ENCODE results near the gene DCTN3.

Gene DCTN3

DNA sequence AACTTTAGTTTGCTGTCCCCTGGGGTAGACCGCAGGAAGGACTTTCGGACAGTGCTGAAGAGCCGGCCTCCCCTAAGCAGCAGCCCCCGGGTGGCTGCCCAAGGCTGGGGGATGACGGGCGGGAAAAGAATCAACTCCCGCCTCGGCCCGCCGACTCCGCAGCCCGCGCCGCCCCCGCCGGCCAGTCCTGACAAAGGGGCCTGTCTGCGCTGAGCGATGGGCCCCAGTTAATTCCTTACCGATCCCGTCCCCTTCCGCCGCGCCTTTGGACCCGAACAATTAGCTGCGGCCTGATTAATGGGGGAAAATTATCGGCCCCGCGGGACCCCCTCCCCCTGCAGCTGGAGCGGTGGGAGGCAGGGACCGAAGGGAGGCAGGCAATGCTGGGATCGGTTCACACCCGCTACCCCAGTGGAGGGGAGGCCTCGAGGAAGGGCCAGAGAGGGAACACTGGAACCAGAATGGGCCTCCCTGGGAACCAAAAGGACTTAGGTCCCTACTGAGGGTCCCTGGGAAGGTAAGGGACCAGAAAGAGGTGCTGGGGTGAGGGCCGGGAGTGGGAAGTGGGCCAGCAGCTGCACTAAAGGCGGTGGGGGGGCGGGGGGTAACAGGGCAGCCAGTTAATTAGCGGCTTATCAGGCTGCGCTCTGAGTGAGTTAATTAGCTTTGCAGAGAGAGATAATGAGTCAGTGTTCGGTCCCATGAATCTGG is 4.3 kb upstream of the DCTN3 start:
- H3K4me1 ChIP-seq (ENCODE audit: control insufficient read depth in 1 of 2, insufficient read depth in 2 of 2, low read length in 2 of 2): peaks cover 7 to 10% of the 10 kb centered on the region in 2 experiments
- no peaks in the 10 kb centered on the region for H3K36me3 ChIP-seq (ENCODE audit: control insufficient read depth in 1 of 2, insufficient read depth in 2 of 2, low read length in 2 of 2)
- DNase-seq: no peak
- peaks cover 16% of the 10 kb centered on the region for H3K9me3 ChIP-seq (ENCODE audit: insufficient read depth, low read depth, low read length)
- H3K79me1 ChIP-seq (ENCODE audit: low read length): peaks cover 3% of the 10 kb centered on the region
- peaks cover 2% of the 10 kb centered on the region for H3K79me2 ChIP-seq (ENCODE audit: control insufficient read depth, insufficient read depth, low read length, poor library complexity)
- H2BK12ac ChIP-seq (ENCODE audit: low read length): no peak overlapping the region
- H3K27ac ChIP-seq (ENCODE audit: low read depth, low read length): no peak overlapping the region
- no peak overlapping the region for H3K4me3 ChIP-seq (ENCODE audit: low read depth, low read length)
- H3K14ac ChIP-seq (ENCODE audit: low read length): no peak overlapping the region
- no peak overlapping the region for H3K4me2 ChIP-seq (ENCODE audit: low read length)
- H4K91ac ChIP-seq (ENCODE audit: low read depth, low read length): no peak overlapping the region
- H2BK120ac ChIP-seq (ENCODE audit: insufficient read depth, low read length, poor library complexity): no peak overlapping the region
- no CpG with 5 or more reads among the region's 39 CpGs for WGBS (ENCODE audit: extremely low coverage, insufficient coverage, insufficient read length)
- no peak overlapping the region for H4K12ac ChIP-seq (ENCODE audit: low read depth, low read length)
- no peak overlapping the region for H2AK5ac ChIP-seq (ENCODE audit: low read length)
- peaks cover 52% of the 10 kb centered on the region for H3K27me3 ChIP-seq (ENCODE audit: insufficient read depth, low read length)
- H2BK5ac ChIP-seq (ENCODE audit: low read depth, low read length, poor library complexity): no peak overlapping the region
- no peak overlapping the region for H3K4ac ChIP-seq (ENCODE audit: low read depth, low read length)
- H4K8ac ChIP-seq (ENCODE audit: low read depth, low read length): no peak overlapping the region
- no peak overlapping the region for H3K23ac ChIP-seq (ENCODE audit: low read length)
- H2AFZ ChIP-seq (ENCODE audit: insufficient read depth, low read length, poor library complexity): no peak overlapping the region
- H3K18ac ChIP-seq (ENCODE audit: low read length): no peak overlapping the region
- no peak overlapping the region for H3K9ac ChIP-seq (ENCODE audit: low read length)

DNA sequence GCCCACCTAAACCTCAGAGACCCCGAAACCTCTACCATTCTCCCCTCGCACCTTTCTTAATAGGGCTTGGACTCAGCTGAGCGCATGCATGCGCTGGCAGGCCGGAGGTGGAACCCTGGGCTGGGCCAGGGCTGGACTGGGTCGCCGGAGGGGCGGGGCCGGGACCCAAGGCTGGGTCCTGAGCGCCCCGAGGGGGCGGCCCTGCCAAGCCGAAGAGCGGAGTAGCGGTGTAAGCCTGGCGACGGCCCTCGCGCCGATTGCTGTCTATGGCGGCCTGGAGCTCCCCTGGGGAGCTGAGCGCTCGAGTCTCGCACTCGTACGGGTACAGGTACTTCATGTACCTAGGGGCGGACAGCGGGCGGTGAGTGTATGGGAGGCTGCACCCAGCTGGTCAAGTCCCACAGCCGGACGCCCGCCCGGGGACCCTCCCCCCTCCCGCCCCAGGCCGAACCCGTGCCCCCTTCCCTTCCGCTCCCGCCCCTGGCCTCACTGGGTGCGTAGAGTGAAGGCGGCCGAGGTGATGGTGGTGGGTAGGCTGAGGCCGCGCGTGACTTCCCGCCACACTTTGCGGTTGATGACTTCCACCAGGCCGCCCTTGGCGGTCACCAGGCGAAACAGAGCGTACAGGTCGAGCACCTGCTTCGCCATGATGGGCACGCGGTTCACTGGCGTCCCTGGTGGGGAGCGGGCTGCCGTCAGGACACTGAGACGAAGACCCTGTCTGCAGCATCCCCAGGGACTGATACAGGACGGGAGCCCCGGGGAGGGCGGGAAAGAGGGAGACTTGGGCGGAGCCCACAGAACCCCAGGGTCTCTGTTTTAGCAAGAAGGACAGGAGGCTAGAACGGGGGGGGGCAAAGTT is 3.3 kb upstream of the DCTN3 start:
- no peak for DNase-seq
- Histone ChIP-seq H2BK12ac (ENCODE audit: low read length) (no peak overlapping the region), H3K14ac (ENCODE audit: low read length) (no peak overlapping the region), H4K8ac (ENCODE audit: low read depth, low read length) (no peak overlapping the region), H3K79me1 (ENCODE audit: low read length) (peaks cover 3% of the 10 kb centered on the region), H3K9me3 (ENCODE audit: insufficient read depth, low read depth, low read length) (peaks cover 15% of the 10 kb centered on the region), H4K12ac (ENCODE audit: low read depth, low read length) (no peak overlapping the region), H2BK5ac (ENCODE audit: low read depth, low read length, poor library complexity) (no peak overlapping the region), H2AK5ac (ENCODE audit: low read length) (no peak overlapping the region), H2BK120ac (ENCODE audit: insufficient read depth, low read length, poor library complexity) (no peak overlapping the region), H3K4me3 (ENCODE audit: low read depth, low read length) (no peak overlapping the region), H3K27ac (ENCODE audit: low read depth, low read length) (no peak overlapping the region), H2AFZ (ENCODE audit: insufficient read depth, low read length, poor library complexity) (no peak overlapping the region), H3K4me2 (ENCODE audit: low read length) (no peak overlapping the region), H3K4me1 (ENCODE audit: control insufficient read depth in 1 of 2, insufficient read depth in 2 of 2, low read length in 2 of 2) (peaks cover 7 to 9% of the 10 kb centered on the region in 2 experiments), H3K36me3 (ENCODE audit: control insufficient read depth in 1 of 2, insufficient read depth in 2 of 2, low read length in 2 of 2) (no peaks in the 10 kb centered on the region), H3K79me2 (ENCODE audit: control insufficient read depth, insufficient read depth, low read length, poor library complexity) (peaks cover 2% of the 10 kb centered on the region), H3K4ac (ENCODE audit: low read depth, low read length) (no peak overlapping the region), H3K27me3 (ENCODE audit: insufficient read depth, low read length) (peaks cover 43% of the 10 kb centered on the region), H3K9ac (ENCODE audit: low read length) (no peak overlapping the region), H4K91ac (ENCODE audit: low read depth, low read length) (no peak overlapping the region), H3K23ac (ENCODE audit: low read length) (no peak overlapping the region), H3K18ac (ENCODE audit: low read length) (no peak overlapping the region)
- WGBS (ENCODE audit: extremely low coverage, insufficient coverage, insufficient read length): no CpG with 5 or more reads among the region's 63 CpGs

DNA sequence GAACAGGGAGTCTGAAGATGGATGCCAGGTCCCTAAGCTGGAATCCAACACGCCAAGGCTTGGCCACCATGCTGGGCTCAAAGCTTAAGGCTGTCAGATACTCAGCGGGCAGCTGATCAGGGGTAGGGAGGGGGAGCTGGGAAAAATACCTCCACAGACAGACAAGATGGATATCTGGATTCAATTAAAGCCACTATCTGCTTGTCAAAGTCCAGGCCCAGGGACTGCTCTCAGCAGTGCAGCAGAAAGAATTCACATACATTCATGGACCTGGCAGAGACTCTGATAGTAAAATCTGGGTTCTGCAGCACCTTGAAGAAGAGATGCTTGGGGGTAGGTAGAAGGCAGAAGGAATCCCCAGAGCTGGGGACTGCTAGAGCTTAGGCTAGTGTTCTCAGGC is 5.2 kb downstream of the DCTN3 start:
- Histone ChIP-seq H3K4me2 (ENCODE audit: low read length) (no peak overlapping the region), H3K4ac (ENCODE audit: low read depth, low read length) (no peak overlapping the region), H2AFZ (ENCODE audit: insufficient read depth, low read length, poor library complexity) (no peak overlapping the region), H3K4me1 (ENCODE audit: control insufficient read depth in 1 of 2, insufficient read depth in 2 of 2, low read length in 2 of 2) (peaks cover 9 to 17% of the 10 kb centered on the region in 2 experiments), H2BK12ac (ENCODE audit: low read length) (no peak overlapping the region), H3K27me3 (ENCODE audit: insufficient read depth, low read length) (no peaks in the 10 kb centered on the region), H3K9me3 (ENCODE audit: insufficient read depth, low read depth, low read length) (no peaks in the 10 kb centered on the region), H3K14ac (ENCODE audit: low read length) (no peak overlapping the region), H2AK5ac (ENCODE audit: low read length) (no peak overlapping the region), H4K91ac (ENCODE audit: low read depth, low read length) (no peak overlapping the region), H3K4me3 (ENCODE audit: low read depth, low read length) (no peak overlapping the region), H3K79me1 (ENCODE audit: low read length) (peaks cover 10% of the 10 kb centered on the region), H3K23ac (ENCODE audit: low read length) (no peak overlapping the region), H4K12ac (ENCODE audit: low read depth, low read length) (no peak overlapping the region), H3K36me3 (ENCODE audit: control insufficient read depth in 1 of 2, insufficient read depth in 2 of 2, low read length in 2 of 2) (peaks cover 2 to 13% of the 10 kb centered on the region in 2 experiments), H3K27ac (ENCODE audit: low read depth, low read length) (no peak overlapping the region), H3K79me2 (ENCODE audit: control insufficient read depth, insufficient read depth, low read length, poor library complexity) (peaks cover 8% of the 10 kb centered on the region), H2BK5ac (ENCODE audit: low read depth, low read length, poor library complexity) (no peak overlapping the region), H2BK120ac (ENCODE audit: insufficient read depth, low read length, poor library complexity) (no peak overlapping the region), H4K8ac (ENCODE audit: low read depth, low read length) (no peak overlapping the region), H3K9ac (ENCODE audit: low read length) (no peak overlapping the region), H3K18ac (ENCODE audit: low read length) (no peak overlapping the region)
- no peak for DNase-seq
- no CpG with 5 or more reads among the region's 2 CpGs for WGBS (ENCODE audit: extremely low coverage, insufficient coverage, insufficient read length)

DNA sequence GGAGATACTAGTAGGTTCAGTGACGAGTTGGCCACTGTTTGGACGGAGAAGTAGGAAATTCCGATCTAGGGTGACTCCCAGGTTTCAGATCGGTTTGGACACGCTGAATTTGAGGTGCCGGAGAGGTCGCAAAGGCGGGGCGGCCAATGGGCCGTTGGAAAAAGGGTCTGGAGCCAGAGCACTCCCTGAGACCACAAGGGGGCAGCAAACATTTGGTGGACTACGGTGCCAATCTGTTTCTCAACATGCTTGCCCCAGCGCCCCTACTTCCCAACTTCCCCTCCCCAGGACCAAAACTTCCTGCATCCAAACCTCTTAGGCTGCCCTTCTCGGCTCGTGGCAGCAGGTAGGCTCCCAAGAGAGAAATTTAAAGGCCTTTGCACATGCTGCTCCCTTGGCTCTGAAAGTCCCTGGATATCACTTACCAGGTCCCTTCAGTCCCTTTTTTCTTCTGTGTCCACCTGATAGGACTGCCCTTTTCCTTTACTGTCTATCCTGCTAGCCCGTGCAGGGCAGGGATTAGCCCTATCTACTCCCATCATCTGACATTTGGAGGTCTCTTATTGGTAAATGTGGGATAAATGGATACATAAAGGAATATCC is 7.4 kb downstream of the DCTN3 start:
- H3K79me2 ChIP-seq (ENCODE audit: control insufficient read depth, insufficient read depth, low read length, poor library complexity): peaks cover 8% of the 10 kb centered on the region
- H3K36me3 ChIP-seq (ENCODE audit: control insufficient read depth in 1 of 2, insufficient read depth in 2 of 2, low read length in 2 of 2): peaks cover 2 to 11% of the 10 kb centered on the region in 2 experiments
- no peak overlapping the region for H2BK5ac ChIP-seq (ENCODE audit: low read depth, low read length, poor library complexity)
- no peak overlapping the region for H2BK12ac ChIP-seq (ENCODE audit: low read length)
- H3K4me1 ChIP-seq (ENCODE audit: control insufficient read depth in 1 of 2, insufficient read depth in 2 of 2, low read length in 2 of 2): peaks cover 6 to 10% of the 10 kb centered on the region in 2 experiments
- no peak overlapping the region for H3K14ac ChIP-seq (ENCODE audit: low read length)
- H3K4me2 ChIP-seq (ENCODE audit: low read length): peak overlapping the region; percentile 67
- H4K91ac ChIP-seq (ENCODE audit: low read depth, low read length): peak overlapping the region; percentile 21
- DNase-seq: peak; percentile 59 to 86
- H3K9me3 ChIP-seq (ENCODE audit: insufficient read depth, low read depth, low read length): no peaks in the 10 kb centered on the region
- no peak overlapping the region for H3K4ac ChIP-seq (ENCODE audit: low read depth, low read length)
- H2AFZ ChIP-seq (ENCODE audit: insufficient read depth, low read length, poor library complexity): no peak overlapping the region
- H2AK5ac ChIP-seq (ENCODE audit: low read length): no peak overlapping the region
- no peak overlapping the region for H3K18ac ChIP-seq (ENCODE audit: low read length)
- H3K9ac ChIP-seq (ENCODE audit: low read length): no peak overlapping the region
- peaks cover 8% of the 10 kb centered on the region for H3K79me1 ChIP-seq (ENCODE audit: low read length)
- no peaks in the 10 kb centered on the region for H3K27me3 ChIP-seq (ENCODE audit: insufficient read depth, low read length)
- no peak overlapping the region for H2BK120ac ChIP-seq (ENCODE audit: insufficient read depth, low read length, poor library complexity)
- H3K23ac ChIP-seq (ENCODE audit: low read length): no peak overlapping the region
- peak overlapping the region; percentile 30 for H4K8ac ChIP-seq (ENCODE audit: low read depth, low read length)
- H3K27ac ChIP-seq (ENCODE audit: low read depth, low read length): no peak overlapping the region
- no peak overlapping the region for H3K4me3 ChIP-seq (ENCODE audit: low read depth, low read length)
- H4K12ac ChIP-seq (ENCODE audit: low read depth, low read length): no peak overlapping the region
- no CpG with 5 or more reads among the region's 15 CpGs for WGBS (ENCODE audit: extremely low coverage, insufficient coverage, insufficient read length)
